Measurements from ENCODE around the gene SWAP70.

- TF ChIP-seq CTCF (conservative IDR thresholded peaks at IDR 0.05; ENCODE audit: low read depth, low read length): no peak
- no peak for TF ChIP-seq EZH2 (IDR thresholded peaks at IDR 0.05; ENCODE audit: low read length, unreplicated experiment)
Observed at GRCh38 chr11:9680028-9680427, 16.2 kb downstream of the SWAP70 start.

All from PC-3 (cell line).